GM12878 (cell line): ENCODE measurements around the gene UNK.

Experiments used
- CHD1 ChIP-seq: IDR thresholded peaks from 2 replicates; pipeline ENCODE4 v1.6.1; 2012; ENCODE audit warnings: low read depth, low read length, improper control_type of control experiment
- HCFC1 ChIP-seq: fragments of 150-350 bp; IDR thresholded peaks from 2 replicates; pipeline ENCODE4 v1.6.1; 2014; ENCODE audit warnings: low read length
- POLR2A ChIP-seq: IDR thresholded peaks from 2 replicates; pipeline ENCODE4 v1.6.1; 2011; ENCODE audit warnings: low read depth, mild to moderate bottlenecking, low read length
- TARDBP ChIP-seq: IDR thresholded peaks from 2 replicates; pipeline ENCODE4 v1.6.1; 2016; ENCODE audit warnings: borderline replicate concordance
- TCF12 ChIP-seq: IDR thresholded peaks from 2 replicates; pipeline ENCODE4 v1.6.1; 2011; ENCODE audit warnings: low read depth, mild to moderate bottlenecking, low read length
- TF ChIP-seq, protein P1 (sequence below), 3 experiments: IDR thresholded peaks in 2 of 3; conservative IDR thresholded peaks in 1 of 3; 2 replicates each; pipeline ENCODE4 v1.5.1; 2011; ENCODE audit warnings: low read depth in 3 of 3, low read length in 3 of 3, mild to moderate bottlenecking in 3 of 3, control low read depth in 2 of 3, moderate library complexity in 2 of 3, inconsistent platforms in 1 of 3, mixed read lengths in 1 of 3; ENCODE audit not compliant: control insufficient read depth in 2 of 3, insufficient read depth in 1 of 3; ENCODE audit errors: extremely low read depth in 1 of 3
- TF ChIP-seq, protein P2 (sequence below): IDR thresholded peaks from 2 replicates; pipeline ENCODE4 v1.6.1; 2011; ENCODE audit warnings: borderline replicate concordance, low read depth, mild to moderate bottlenecking, moderate library complexity, mixed read lengths, low read length; ENCODE audit not compliant: insufficient read depth; ENCODE audit errors: extremely low read length

DNA sequence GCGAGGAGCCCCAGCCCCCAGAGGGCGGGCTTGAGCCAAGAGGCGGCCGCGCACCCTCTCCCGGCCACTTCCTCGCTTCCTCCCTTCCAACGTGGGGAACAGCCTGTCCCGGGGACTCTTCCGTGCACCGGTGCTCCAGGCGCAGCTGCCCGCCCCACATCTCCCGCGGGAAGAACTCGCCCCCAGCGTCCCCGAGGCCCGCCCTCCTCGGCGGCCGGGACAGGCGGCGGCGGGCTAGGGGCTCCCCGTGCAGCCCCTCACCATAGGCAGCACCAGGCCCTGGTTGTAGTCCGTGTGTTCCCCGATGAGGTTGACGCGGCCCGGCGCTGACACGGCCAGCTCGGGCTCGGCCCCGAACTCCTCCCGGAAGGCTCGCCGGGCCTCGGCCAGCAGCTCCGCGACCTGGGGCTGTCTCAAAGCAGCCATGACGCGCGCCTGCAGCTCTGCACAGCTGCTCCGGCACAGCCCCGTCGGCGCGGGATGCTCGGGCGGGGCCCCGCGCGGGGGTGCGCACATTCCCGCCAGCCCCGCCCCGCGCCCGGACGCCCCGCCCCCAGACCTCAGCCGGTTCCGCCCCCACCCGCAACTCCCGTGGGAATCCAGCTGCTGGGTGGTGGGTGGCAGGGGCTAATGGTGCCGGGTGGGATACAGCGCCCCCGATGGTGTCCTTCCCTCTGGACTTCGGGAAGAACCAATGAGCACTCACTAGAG, 19.7 kb upstream of the UNK start, which contains the start of gene GALK1:
- TF ChIP-seq POLR2A (peak; percentile 83), HCFC1 (no peak), CHD1 (no peak), TCF12 (peak; percentile 62; the same call in 1 of the 2 replicates), TARDBP (no peak)
- TF ChIP-seq, protein P1, sequence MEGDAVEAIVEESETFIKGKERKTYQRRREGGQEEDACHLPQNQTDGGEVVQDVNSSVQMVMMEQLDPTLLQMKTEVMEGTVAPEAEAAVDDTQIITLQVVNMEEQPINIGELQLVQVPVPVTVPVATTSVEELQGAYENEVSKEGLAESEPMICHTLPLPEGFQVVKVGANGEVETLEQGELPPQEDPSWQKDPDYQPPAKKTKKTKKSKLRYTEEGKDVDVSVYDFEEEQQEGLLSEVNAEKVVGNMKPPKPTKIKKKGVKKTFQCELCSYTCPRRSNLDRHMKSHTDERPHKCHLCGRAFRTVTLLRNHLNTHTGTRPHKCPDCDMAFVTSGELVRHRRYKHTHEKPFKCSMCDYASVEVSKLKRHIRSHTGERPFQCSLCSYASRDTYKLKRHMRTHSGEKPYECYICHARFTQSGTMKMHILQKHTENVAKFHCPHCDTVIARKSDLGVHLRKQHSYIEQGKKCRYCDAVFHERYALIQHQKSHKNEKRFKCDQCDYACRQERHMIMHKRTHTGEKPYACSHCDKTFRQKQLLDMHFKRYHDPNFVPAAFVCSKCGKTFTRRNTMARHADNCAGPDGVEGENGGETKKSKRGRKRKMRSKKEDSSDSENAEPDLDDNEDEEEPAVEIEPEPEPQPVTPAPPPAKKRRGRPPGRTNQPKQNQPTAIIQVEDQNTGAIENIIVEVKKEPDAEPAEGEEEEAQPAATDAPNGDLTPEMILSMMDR (IDR thresholded peaks at IDR 0.05 in 2 of 3, conservative IDR thresholded peaks at IDR 0.05 in 1 of 3; ENCODE audit: control insufficient read depth in 2 of 3, extremely low read depth in 1 of 3, insufficient read depth in 1 of 3, low read depth in 3 of 3, low read length in 3 of 3), result peak; percentile 49 to 83 (median 78)
- TF ChIP-seq, protein P2, sequence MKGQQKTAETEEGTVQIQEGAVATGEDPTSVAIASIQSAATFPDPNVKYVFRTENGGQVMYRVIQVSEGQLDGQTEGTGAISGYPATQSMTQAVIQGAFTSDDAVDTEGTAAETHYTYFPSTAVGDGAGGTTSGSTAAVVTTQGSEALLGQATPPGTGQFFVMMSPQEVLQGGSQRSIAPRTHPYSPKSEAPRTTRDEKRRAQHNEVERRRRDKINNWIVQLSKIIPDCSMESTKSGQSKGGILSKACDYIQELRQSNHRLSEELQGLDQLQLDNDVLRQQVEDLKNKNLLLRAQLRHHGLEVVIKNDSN, result no peak
